ENCODE data around the gene UBAC2.

The UBAC2 gene

GRCh38 chr13:99220199-99220935, 19.7 kb downstream of the UBAC2 start:
- Histone ChIP-seq H3K4me1 (ENCODE audit: control insufficient read depth in 5 of 5, insufficient read depth in 5 of 5, low read length in 5 of 5) (peaks cover 4 to 45% (median 28%) of the 10 kb centered on the region in 5 donors), H3K9ac (ENCODE audit: low read length in 5 of 5) (no peak overlapping the region), H3K27me3 (ENCODE audit: control insufficient read depth in 5 of 5, insufficient read depth in 4 of 5, low read length in 5 of 5) (no peaks in the 10 kb centered on the region), H3K36me3 (ENCODE audit: control insufficient read depth in 5 of 5, insufficient read depth in 5 of 5, low read length in 5 of 5) (peaks cover 0 to 5% (median 0%) of the 10 kb centered on the region in 5 donors), H3K27ac (ENCODE audit: low read depth, low read length) (no peak overlapping the region), H3K4me3 (ENCODE audit: low read depth in 1 of 5, low read length in 5 of 5) (no peak overlapping the region), H3K9me3 (ENCODE audit: control insufficient read depth in 5 of 5, low read length in 5 of 5) (peaks cover 0 to 3% (median 0%) of the 10 kb centered on the region in 5 donors)

DNA sequence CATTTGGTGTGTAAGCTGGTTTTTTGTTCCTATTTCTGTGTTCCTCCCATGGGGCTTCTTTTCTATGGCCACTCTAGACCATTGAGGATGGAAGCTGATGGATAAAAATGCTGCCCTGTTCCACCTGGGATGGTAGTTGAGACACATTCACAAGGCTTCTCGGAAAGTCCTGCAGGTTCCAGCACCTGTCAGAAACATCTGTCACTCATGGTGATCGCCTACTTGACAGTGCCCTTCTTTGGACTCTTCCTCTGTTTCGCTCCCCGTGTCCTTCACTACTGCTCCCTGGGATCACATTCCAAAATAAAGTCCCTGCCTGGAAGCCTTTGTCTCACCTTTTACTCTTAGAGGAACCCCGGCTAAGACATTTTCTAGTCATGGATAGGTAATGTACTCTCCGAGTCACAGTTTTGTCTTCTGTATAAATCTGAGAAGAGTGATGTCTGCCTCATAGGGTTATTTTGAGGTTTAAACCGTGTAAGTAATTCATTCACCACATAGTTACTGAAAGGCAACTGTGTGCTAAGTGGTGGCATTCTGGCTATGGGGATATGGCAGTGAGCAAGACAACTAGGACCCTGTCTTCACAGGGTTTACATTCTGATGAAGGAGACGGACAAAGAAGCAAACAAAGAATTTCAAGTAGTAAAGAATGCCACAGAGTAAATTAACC, 21.0 kb downstream of the UBAC2 start:
- Histone ChIP-seq H3K36me3 (ENCODE audit: control insufficient read depth in 5 of 5, insufficient read depth in 5 of 5, low read length in 5 of 5) (peaks cover 0 to 5% (median 0%) of the 10 kb centered on the region in 5 donors), H3K9me3 (ENCODE audit: control insufficient read depth in 5 of 5, low read length in 5 of 5) (peaks cover 0 to 3% (median 0%) of the 10 kb centered on the region in 5 donors), H3K27me3 (ENCODE audit: control insufficient read depth in 5 of 5, insufficient read depth in 4 of 5, low read length in 5 of 5) (no peaks in the 10 kb centered on the region), H3K4me3 (ENCODE audit: low read depth in 1 of 5, low read length in 5 of 5) (no peak overlapping the region), H3K27ac (ENCODE audit: low read depth, low read length) (no peak overlapping the region), H3K4me1 (ENCODE audit: control insufficient read depth in 5 of 5, insufficient read depth in 5 of 5, low read length in 5 of 5) (peaks cover 8 to 58% (median 41%) of the 10 kb centered on the region in 5 donors), H3K9ac (ENCODE audit: low read length in 5 of 5) (no peak overlapping the region)

GRCh38 chr13:99223587-99223986, 22.9 kb downstream of the UBAC2 start:
- H3K27ac ChIP-seq (ENCODE audit: low read depth, low read length), result no peak overlapping the region
- peaks cover 0 to 5% (median 0%) of the 10 kb centered on the region in 5 donors for H3K36me3 ChIP-seq (ENCODE audit: control insufficient read depth in 5 of 5, insufficient read depth in 5 of 5, low read length in 5 of 5)
- H3K27me3 ChIP-seq (ENCODE audit: control insufficient read depth in 5 of 5, insufficient read depth in 4 of 5, low read length in 5 of 5), result no peaks in the 10 kb centered on the region
- peaks cover 8 to 50% (median 38%) of the 10 kb centered on the region in 5 donors for H3K4me1 ChIP-seq (ENCODE audit: control insufficient read depth in 5 of 5, insufficient read depth in 5 of 5, low read length in 5 of 5)
- peaks cover 0 to 3% (median 0%) of the 10 kb centered on the region in 5 donors for H3K9me3 ChIP-seq (ENCODE audit: control insufficient read depth in 5 of 5, low read length in 5 of 5)
- no peak overlapping the region for H3K4me3 ChIP-seq (ENCODE audit: low read depth in 1 of 5, low read length in 5 of 5)
- H3K9ac ChIP-seq (ENCODE audit: low read length in 5 of 5), result no peak overlapping the region

GRCh38 chr13:99224021-99224420, 23.4 kb downstream of the UBAC2 start:
- Histone ChIP-seq H3K9me3 (ENCODE audit: control insufficient read depth in 5 of 5, low read length in 5 of 5) (peaks cover 0 to 3% (median 0%) of the 10 kb centered on the region in 5 donors), H3K4me1 (ENCODE audit: control insufficient read depth in 5 of 5, insufficient read depth in 5 of 5, low read length in 5 of 5) (peaks cover 7 to 46% (median 39%) of the 10 kb centered on the region in 5 donors), H3K36me3 (ENCODE audit: control insufficient read depth in 5 of 5, insufficient read depth in 5 of 5, low read length in 5 of 5) (peaks cover 0 to 5% (median 0%) of the 10 kb centered on the region in 5 donors), H3K27ac (ENCODE audit: low read depth, low read length) (no peak overlapping the region), H3K27me3 (ENCODE audit: control insufficient read depth in 5 of 5, insufficient read depth in 4 of 5, low read length in 5 of 5) (no peaks in the 10 kb centered on the region), H3K9ac (ENCODE audit: low read length in 5 of 5) (no peak overlapping the region), H3K4me3 (ENCODE audit: low read depth in 1 of 5, low read length in 5 of 5) (no peak overlapping the region)

GRCh38 chr13:99225078-99225477, 24.4 kb downstream of the UBAC2 start:
- Histone ChIP-seq H3K4me3 (ENCODE audit: low read depth in 1 of 5, low read length in 5 of 5) (no peak overlapping the region), H3K36me3 (ENCODE audit: control insufficient read depth in 5 of 5, insufficient read depth in 5 of 5, low read length in 5 of 5) (peaks cover 0 to 5% (median 0%) of the 10 kb centered on the region in 5 donors), H3K27me3 (ENCODE audit: control insufficient read depth in 5 of 5, insufficient read depth in 4 of 5, low read length in 5 of 5) (no peaks in the 10 kb centered on the region), H3K9me3 (ENCODE audit: control insufficient read depth in 5 of 5, low read length in 5 of 5) (peaks cover 0 to 3% (median 0%) of the 10 kb centered on the region in 5 donors), H3K27ac (ENCODE audit: low read depth, low read length) (no peak overlapping the region), H3K4me1 (ENCODE audit: control insufficient read depth in 5 of 5, insufficient read depth in 5 of 5, low read length in 5 of 5) (peaks cover 7 to 51% (median 44%) of the 10 kb centered on the region in 5 donors), H3K9ac (ENCODE audit: low read length in 5 of 5) (no peak overlapping the region)

DNA sequence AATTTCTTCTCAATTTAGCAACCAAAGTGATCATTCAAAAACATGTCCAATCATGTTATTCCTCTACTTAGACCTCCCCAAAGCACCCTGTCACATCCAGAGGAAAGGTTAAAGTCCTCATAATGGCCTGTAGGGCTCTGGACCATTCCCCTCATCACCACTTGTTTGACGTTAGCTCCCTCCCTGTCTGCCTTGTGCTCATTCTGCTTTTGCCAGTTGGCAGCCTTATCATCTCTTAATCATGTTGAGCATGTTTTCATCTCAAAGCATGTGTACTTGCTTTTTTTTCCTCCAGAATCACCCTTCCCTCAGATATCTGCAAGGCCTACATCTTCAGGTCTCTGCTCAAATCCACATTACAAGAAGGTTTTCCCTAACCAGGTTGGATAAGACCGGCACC, 25.9 kb downstream of the UBAC2 start:
- H3K36me3 ChIP-seq (ENCODE audit: control insufficient read depth in 5 of 5, insufficient read depth in 5 of 5, low read length in 5 of 5), result peaks cover 0 to 5% (median 0%) of the 10 kb centered on the region in 5 donors
- no peak overlapping the region for H3K27ac ChIP-seq (ENCODE audit: low read depth, low read length)
- peaks cover 7 to 53% (median 45%) of the 10 kb centered on the region in 5 donors for H3K4me1 ChIP-seq (ENCODE audit: control insufficient read depth in 5 of 5, insufficient read depth in 5 of 5, low read length in 5 of 5)
- no peak overlapping the region for H3K9ac ChIP-seq (ENCODE audit: low read length in 5 of 5)
- H3K4me3 ChIP-seq (ENCODE audit: low read depth in 1 of 5, low read length in 5 of 5), result no peak overlapping the region
- peaks cover 0 to 3% (median 0%) of the 10 kb centered on the region in 5 donors for H3K9me3 ChIP-seq (ENCODE audit: control insufficient read depth in 5 of 5, low read length in 5 of 5)
- no peaks in the 10 kb centered on the region for H3K27me3 ChIP-seq (ENCODE audit: control insufficient read depth in 5 of 5, insufficient read depth in 4 of 5, low read length in 5 of 5)

- Histone ChIP-seq H3K4me1 (ENCODE audit: control insufficient read depth in 5 of 5, insufficient read depth in 5 of 5, low read length in 5 of 5) (peaks cover 7 to 53% (median 44%) of the 10 kb centered on the region in 5 donors), H3K4me3 (ENCODE audit: low read depth in 1 of 5, low read length in 5 of 5) (no peak overlapping the region), H3K9me3 (ENCODE audit: control insufficient read depth in 5 of 5, low read length in 5 of 5) (peaks cover 0 to 3% (median 0%) of the 10 kb centered on the region in 5 donors), H3K27me3 (ENCODE audit: control insufficient read depth in 5 of 5, insufficient read depth in 4 of 5, low read length in 5 of 5) (no peaks in the 10 kb centered on the region), H3K9ac (ENCODE audit: low read length in 5 of 5) (no peak overlapping the region), H3K36me3 (ENCODE audit: control insufficient read depth in 5 of 5, insufficient read depth in 5 of 5, low read length in 5 of 5) (peaks cover 0 to 2% (median 0%) of the 10 kb centered on the region in 5 donors), H3K27ac (ENCODE audit: low read depth, low read length) (no peak overlapping the region)
Measured at GRCh38 chr13:99227331-99227900, 26.8 kb downstream of the UBAC2 start.

- H3K36me3 ChIP-seq (ENCODE audit: control insufficient read depth in 5 of 5, insufficient read depth in 5 of 5, low read length in 5 of 5), result peaks cover 0 to 2% (median 0%) of the 10 kb centered on the region in 5 donors
- H3K4me3 ChIP-seq (ENCODE audit: low read depth in 1 of 5, low read length in 5 of 5), result no peak overlapping the region
- H3K27ac ChIP-seq (ENCODE audit: low read depth, low read length), result no peak overlapping the region
- no peaks in the 10 kb centered on the region for H3K27me3 ChIP-seq (ENCODE audit: control insufficient read depth in 5 of 5, insufficient read depth in 4 of 5, low read length in 5 of 5)
- peaks cover 0 to 2% (median 0%) of the 10 kb centered on the region in 5 donors for H3K9me3 ChIP-seq (ENCODE audit: control insufficient read depth in 5 of 5, low read length in 5 of 5)
- H3K4me1 ChIP-seq (ENCODE audit: control insufficient read depth in 5 of 5, insufficient read depth in 5 of 5, low read length in 5 of 5), result peaks cover 7 to 53% (median 44%) of the 10 kb centered on the region in 5 donors
- H3K9ac ChIP-seq (ENCODE audit: low read length in 5 of 5), result no peak overlapping the region
Measured at GRCh38 chr13:99227909-99228688, 27.4 kb downstream of the UBAC2 start.

GRCh38 chr13:99228737-99229691, 28.4 kb downstream of the UBAC2 start:
- Histone ChIP-seq H3K4me1 (ENCODE audit: control insufficient read depth in 5 of 5, insufficient read depth in 5 of 5, low read length in 5 of 5) (peaks cover 4 to 46% (median 36%) of the 10 kb centered on the region in 5 donors), H3K9ac (ENCODE audit: low read length in 5 of 5) (no peak overlapping the region), H3K9me3 (ENCODE audit: control insufficient read depth in 5 of 5, low read length in 5 of 5) (no peaks in the 10 kb centered on the region), H3K36me3 (ENCODE audit: control insufficient read depth in 5 of 5, insufficient read depth in 5 of 5, low read length in 5 of 5) (peaks cover 0 to 2% (median 0%) of the 10 kb centered on the region in 5 donors), H3K4me3 (ENCODE audit: low read depth in 1 of 5, low read length in 5 of 5) (no peak overlapping the region), H3K27me3 (ENCODE audit: control insufficient read depth in 5 of 5, insufficient read depth in 4 of 5, low read length in 5 of 5) (no peaks in the 10 kb centered on the region), H3K27ac (ENCODE audit: low read depth, low read length) (no peak overlapping the region)
